ENCODE results near the gene GPR183.
A peak's percentile ranks its signal among the peaks of the same experiment; 100 is the strongest.
"Not testable (repeated sequence)": the region's sequence is repeated elsewhere in the genome, so short reads cannot be mapped to it uniquely, and the experiment has no call there.

GPR183 gene

GRCh38 chr13:99265821-99266426 is 41.3 kb downstream of the GPR183 start:
- no peak for DNase-seq

- peak; percentile 81 for DNase-seq
Measured at GRCh38 chr13:99265162-99265800, 41.9 kb downstream of the GPR183 start.

- no peak for DNase-seq
Measured at GRCh38 chr13:99264051-99264450, 43.1 kb downstream of the GPR183 start.

GRCh38 chr13:99263126-99263785 is 43.9 kb downstream of the GPR183 start:
- no peak for DNase-seq

- no peak for DNase-seq
Measured at GRCh38 chr13:99261059-99261458, 46.1 kb downstream of the GPR183 start.

GRCh38 chr13:99260216-99260615 is 47.0 kb downstream of the GPR183 start:
- DNase-seq, result no peak

- no peak for DNase-seq
Measured at GRCh38 chr13:99258946-99259345, 48.3 kb downstream of the GPR183 start.

GRCh38 chr13:99258210-99258860 is 48.9 kb downstream of the GPR183 start, which contains the start of gene GPR18:
Gene GPR18 (minus strand): TSS chr13:99258379. CDS start chr13:99255872, 2,507 bp downstream.
- peak; percentile 42 for DNase-seq

- DNase-seq, result no peak
Measured at GRCh38 chr13:99257291-99257690, 49.9 kb downstream of the GPR183 start.

- DNase-seq, result no peak
Measured at GRCh38 chr13:99256709-99257108, 50.5 kb downstream of the GPR183 start.

- DNase-seq, result no peak
Measured at GRCh38 chr13:99256283-99256682, 50.9 kb downstream of the GPR183 start.

- no peak for DNase-seq
Measured at GRCh38 chr13:99255271-99255670, 51.9 kb downstream of the GPR183 start.

GRCh38 chr13:99254830-99255229 is 52.4 kb downstream of the GPR183 start:
- DNase-seq, result no peak

GRCh38 chr13:99251921-99252320 is 55.3 kb downstream of the GPR183 start:
- DNase-seq, result no peak

GRCh38 chr13:99250982-99251825 is 56.0 kb downstream of the GPR183 start:
- no peak for DNase-seq

- DNase-seq, result not testable (repeated sequence)
Measured at GRCh38 chr13:99249606-99250005, 57.6 kb downstream of the GPR183 start.

GRCh38 chr13:99249178-99249577 is 58.0 kb downstream of the GPR183 start:
- not testable (repeated sequence) for DNase-seq

GRCh38 chr13:99246100-99246499 is 61.1 kb downstream of the GPR183 start:
- no peak for DNase-seq

Data from stimulated activated CD4-positive, alpha-beta T cell treated with anti-CD3 and anti-CD28 coated beads, Interleukin-15, amount 100 ng/mL, for 24 hours (primary cell).